ENCODE results near the gene FHIT.

DNA sequence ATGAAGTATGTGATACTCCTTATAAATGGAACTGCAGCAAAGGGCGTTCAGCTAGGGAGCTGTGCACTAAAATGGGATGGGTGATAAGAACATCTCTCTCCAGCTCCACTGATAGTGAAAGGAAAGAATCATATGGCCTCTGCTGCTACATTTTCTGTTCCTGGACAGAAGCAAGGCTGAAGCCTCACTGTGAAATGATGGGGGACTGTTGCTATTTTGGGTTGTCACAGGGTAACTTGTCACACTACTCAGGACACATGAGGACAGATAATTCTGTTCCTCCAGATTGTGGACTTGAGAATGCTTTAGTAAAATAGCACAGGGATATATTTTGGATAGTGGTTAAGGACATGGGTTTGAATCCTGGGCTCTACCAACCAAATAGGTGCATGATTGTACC lies 423.6 kb downstream of the FHIT start:
- TF ChIP-seq TAF1 (IDR thresholded peaks at IDR 0.05; ENCODE audit: borderline replicate concordance, low read depth, low read length) (no peak), POLR2A (IDR thresholded peaks at IDR 0.05; ENCODE audit: low read depth, low read length) (no peak)

Data from GM12892 (cell line).